HepG2 (cell line): ENCODE data around the gene GNMT. TPM values are rescaled to one million over a fixed set of nuclear protein-coding genes. Genes with fewer than 3 reads are reported as not detected.
A peak's percentile ranks its signal among the peaks of the same experiment; 100 is the strongest.

ENCODE experiments used
- CENPX ChIP-seq: sonication (generic); formaldehyde crosslinking; IDR thresholded peaks from 2 replicates; pipeline ENCODE4 v1.9.0; 2021; ENCODE audit warnings: mild to moderate bottlenecking, missing genetic modification reagents, moderate library complexity
- GABPA ChIP-seq, 2 experiments: IDR thresholded peaks; 2 replicates each; pipeline ENCODE4 v1.6.1; 2011 to 2016; ENCODE audit warnings: low read depth in 2 of 2, low read length in 1 of 2, missing biosample characterization in 1 of 2, missing genetic modification characterization in 1 of 2
- GMEB1 ChIP-seq: sonication (generic); formaldehyde crosslinking; IDR thresholded peaks from 2 replicates; pipeline ENCODE4 v1.5.1; 2020; ENCODE audit warnings: missing genetic modification reagents, mild to moderate bottlenecking, borderline replicate concordance
- KDM3A ChIP-seq: IDR thresholded peaks from 2 replicates; pipeline ENCODE4 v1.6.1; 2018; ENCODE audit warnings: low read depth, missing compliant biosample characterization
- MAF1 ChIP-seq: sonication (generic); formaldehyde crosslinking; IDR thresholded peaks from 2 replicates; pipeline ENCODE4 v1.5.0; 2020; ENCODE audit warnings: missing genetic modification reagents, borderline replicate concordance
- MTA1 ChIP-seq: sonication (generic); formaldehyde crosslinking; IDR thresholded peaks from 2 replicates; pipeline ENCODE4 v1.4.0; 2020; ENCODE audit warnings: missing genetic modification reagents, mild to moderate bottlenecking, borderline replicate concordance
- NCOA5 ChIP-seq: sonication (generic); formaldehyde crosslinking; IDR thresholded peaks from 2 replicates; pipeline ENCODE4 v1.4.0; 2020; ENCODE audit warnings: missing genetic modification reagents
- PRDM4 ChIP-seq: sonication (generic); formaldehyde crosslinking; IDR thresholded peaks from 2 replicates; pipeline ENCODE4 v1.9.0; 2021; ENCODE audit warnings: missing genetic modification reagents, borderline replicate concordance
- YEATS4 ChIP-seq: sonication (generic); formaldehyde crosslinking; IDR thresholded peaks from 2 replicates; pipeline ENCODE4 v1.4.0; 2020; ENCODE audit warnings: missing genetic modification reagents, borderline replicate concordance
- ZNF446 ChIP-seq: sonication (generic); formaldehyde crosslinking; IDR thresholded peaks from 2 replicates; pipeline ENCODE4 v1.5.0; 2020; ENCODE audit warnings: mild to moderate bottlenecking, missing genetic modification reagents
- ZNF768 ChIP-seq: sonication (generic); formaldehyde crosslinking; IDR thresholded peaks from 2 replicates; pipeline ENCODE4 v1.4.0; 2020; ENCODE audit warnings: missing genetic modification reagents
- ZNF781 ChIP-seq: sonication (generic); formaldehyde crosslinking; IDR thresholded peaks from 2 replicates; pipeline ENCODE4 v1.5.1; 2020; ENCODE audit warnings: borderline replicate concordance, mild to moderate bottlenecking, missing genetic modification reagents; ENCODE audit errors: not compliant biosample characterization
- polyA plus RNA-seq, 8 experiments: library from polyadenylated mRNA; depleted of rRNA in 3 of 8; stranded (reverse) in 7 of 8; unstranded in 1 of 8; fragments of >200 nt; fragmentation: Illumina TruSeq in 4 of 8; extraction: Trizol in 4 of 8; gene quantifications; 2 replicates each; pipeline versions ENCODE4 v1.2.1 to v1.2.3, GENCODE V29; 2011 to 2016; ENCODE audit warnings: low read depth in 4 of 8, missing spikeins in 1 of 8, mixed read lengths in 1 of 8; ENCODE audit not compliant: insufficient read depth in 1 of 8
- total RNA-seq, 5 experiments: library from RNA; depleted of rRNA; stranded (reverse); fragments of >200 nt; fragmentation: Illumina TruSeq; extraction: Trizol; gene quantifications; 2 replicates each; pipeline ENCODE4 v1.2.3, GENCODE V29; 2016; ENCODE audit warnings: low read depth in 1 of 5
- TF ChIP-seq, protein P1 (sequence below), 2 experiments: IDR thresholded peaks; 2 replicates each; pipeline ENCODE4 v1.6.1; 2011 to 2012; ENCODE audit warnings: low read length in 2 of 2, borderline replicate concordance in 1 of 2, low read depth in 1 of 2, mild to moderate bottlenecking in 1 of 2, moderate library complexity in 1 of 2

GNMT gene
- total and polyA plus RNA-seq, 2 of the 13 experiments (the other 11 are each of a cell fraction or from before 2014, with no cell fraction given) = 2.8 to 7.0 TPM

- TF ChIP-seq MAF1 (CRISPR knock-in tag) (peak; percentile 80; the same call in 1 of the 2 replicates), YEATS4 (CRISPR knock-in tag) (peak; percentile 97), ZNF446 (CRISPR knock-in tag) (peak; percentile 96), ZNF768 (CRISPR knock-in tag) (peak; percentile 83), GMEB1 (CRISPR knock-in tag) (peak; percentile 83), GABPA (IDR thresholded peaks at IDR 0.05; ENCODE audit: low read depth, low read length) (peak; percentile 73), GABPA (CRISPR knock-in tag; IDR thresholded peaks at IDR 0.05; ENCODE audit: low read depth) (peak; percentile 86), CENPX (CRISPR knock-in tag) (no peak), PRDM4 (no peak), ZNF781 (CRISPR knock-in tag) (peak; percentile 100), MTA1 (CRISPR knock-in tag) (peak; percentile 90; the same call in 1 of the 2 replicates), NCOA5 (no peak), KDM3A (CRISPR knock-in tag) (peak; percentile 85; the same call in 1 of the 2 replicates)
- TF ChIP-seq, protein P1, sequence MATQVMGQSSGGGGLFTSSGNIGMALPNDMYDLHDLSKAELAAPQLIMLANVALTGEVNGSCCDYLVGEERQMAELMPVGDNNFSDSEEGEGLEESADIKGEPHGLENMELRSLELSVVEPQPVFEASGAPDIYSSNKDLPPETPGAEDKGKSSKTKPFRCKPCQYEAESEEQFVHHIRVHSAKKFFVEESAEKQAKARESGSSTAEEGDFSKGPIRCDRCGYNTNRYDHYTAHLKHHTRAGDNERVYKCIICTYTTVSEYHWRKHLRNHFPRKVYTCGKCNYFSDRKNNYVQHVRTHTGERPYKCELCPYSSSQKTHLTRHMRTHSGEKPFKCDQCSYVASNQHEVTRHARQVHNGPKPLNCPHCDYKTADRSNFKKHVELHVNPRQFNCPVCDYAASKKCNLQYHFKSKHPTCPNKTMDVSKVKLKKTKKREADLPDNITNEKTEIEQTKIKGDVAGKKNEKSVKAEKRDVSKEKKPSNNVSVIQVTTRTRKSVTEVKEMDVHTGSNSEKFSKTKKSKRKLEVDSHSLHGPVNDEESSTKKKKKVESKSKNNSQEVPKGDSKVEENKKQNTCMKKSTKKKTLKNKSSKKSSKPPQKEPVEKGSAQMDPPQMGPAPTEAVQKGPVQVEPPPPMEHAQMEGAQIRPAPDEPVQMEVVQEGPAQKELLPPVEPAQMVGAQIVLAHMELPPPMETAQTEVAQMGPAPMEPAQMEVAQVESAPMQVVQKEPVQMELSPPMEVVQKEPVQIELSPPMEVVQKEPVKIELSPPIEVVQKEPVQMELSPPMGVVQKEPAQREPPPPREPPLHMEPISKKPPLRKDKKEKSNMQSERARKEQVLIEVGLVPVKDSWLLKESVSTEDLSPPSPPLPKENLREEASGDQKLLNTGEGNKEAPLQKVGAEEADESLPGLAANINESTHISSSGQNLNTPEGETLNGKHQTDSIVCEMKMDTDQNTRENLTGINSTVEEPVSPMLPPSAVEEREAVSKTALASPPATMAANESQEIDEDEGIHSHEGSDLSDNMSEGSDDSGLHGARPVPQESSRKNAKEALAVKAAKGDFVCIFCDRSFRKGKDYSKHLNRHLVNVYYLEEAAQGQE (IDR thresholded peaks at IDR 0.05; ENCODE audit: borderline replicate concordance in 1 of 2, low read depth in 1 of 2, low read length in 2 of 2) = 0 out of 4 replicates have a peak, but pooled peaks of 1 of the 2 experiments have one; percentile 49
These were observed 31.4 kb upstream of the GNMT start, which contains the start of gene CNPY3 (continued) for GRCh38 chr6:42928986-42929820.
